ENCODE results near the gene SLC22A17.

Gene SLC22A17

DNA sequence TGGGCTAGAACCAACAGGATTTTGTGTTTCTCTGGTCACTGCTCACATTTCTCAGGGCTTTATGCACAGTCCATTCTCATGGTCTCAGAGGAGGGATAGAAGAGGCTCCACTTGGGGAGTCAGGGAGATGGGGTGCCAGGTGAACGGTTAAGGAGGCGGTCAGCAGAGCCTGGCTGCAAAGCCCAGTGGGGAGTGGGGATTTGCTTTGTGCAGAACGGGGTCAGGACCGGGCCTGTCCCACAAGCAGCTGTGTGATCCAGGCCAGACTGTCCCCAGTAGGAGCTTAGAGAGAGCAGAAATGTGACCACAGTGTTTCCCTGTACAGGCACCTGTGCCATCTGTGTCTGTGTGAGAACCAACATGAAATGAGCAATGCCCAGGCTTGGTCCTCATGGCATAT lies 28.3 kb upstream of the SLC22A17 start:
- no peak for DNase-seq

DNA sequence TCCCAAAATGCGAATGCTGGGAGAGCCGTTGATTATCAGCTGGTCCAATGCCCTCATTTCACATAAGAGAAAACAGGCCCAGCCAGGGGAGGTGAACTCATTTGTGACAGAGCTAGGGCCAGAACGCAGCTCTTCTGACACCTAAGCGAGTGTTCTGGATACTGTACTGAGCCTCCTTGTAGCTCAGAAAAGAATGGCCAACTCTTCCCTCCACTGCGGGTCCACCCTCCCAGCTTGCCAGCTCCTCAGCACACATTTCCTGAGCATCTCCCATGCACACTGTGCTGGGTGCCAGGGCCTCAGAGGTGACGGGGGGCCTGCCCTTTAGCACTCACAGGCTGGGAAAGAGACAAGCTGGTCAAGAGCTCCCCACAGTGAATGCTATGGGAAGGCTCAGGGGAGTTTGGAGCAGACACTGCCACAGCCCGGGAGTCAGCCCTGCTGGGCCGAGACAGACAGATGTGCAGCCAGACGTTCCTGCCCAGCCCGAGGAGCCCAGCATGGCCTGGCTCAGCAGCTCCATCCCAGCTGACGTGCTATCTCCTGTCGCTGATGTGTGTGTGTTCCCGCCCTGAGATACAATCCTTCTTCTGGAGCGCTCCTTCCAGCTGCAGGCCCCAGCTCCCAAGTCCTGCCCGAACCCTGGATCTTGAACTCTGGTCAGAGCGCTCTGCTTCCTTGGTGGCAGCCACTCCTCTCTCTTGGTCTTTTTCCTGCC lies 27.7 kb upstream of the SLC22A17 start:
- DNase-seq: no peak

DNA sequence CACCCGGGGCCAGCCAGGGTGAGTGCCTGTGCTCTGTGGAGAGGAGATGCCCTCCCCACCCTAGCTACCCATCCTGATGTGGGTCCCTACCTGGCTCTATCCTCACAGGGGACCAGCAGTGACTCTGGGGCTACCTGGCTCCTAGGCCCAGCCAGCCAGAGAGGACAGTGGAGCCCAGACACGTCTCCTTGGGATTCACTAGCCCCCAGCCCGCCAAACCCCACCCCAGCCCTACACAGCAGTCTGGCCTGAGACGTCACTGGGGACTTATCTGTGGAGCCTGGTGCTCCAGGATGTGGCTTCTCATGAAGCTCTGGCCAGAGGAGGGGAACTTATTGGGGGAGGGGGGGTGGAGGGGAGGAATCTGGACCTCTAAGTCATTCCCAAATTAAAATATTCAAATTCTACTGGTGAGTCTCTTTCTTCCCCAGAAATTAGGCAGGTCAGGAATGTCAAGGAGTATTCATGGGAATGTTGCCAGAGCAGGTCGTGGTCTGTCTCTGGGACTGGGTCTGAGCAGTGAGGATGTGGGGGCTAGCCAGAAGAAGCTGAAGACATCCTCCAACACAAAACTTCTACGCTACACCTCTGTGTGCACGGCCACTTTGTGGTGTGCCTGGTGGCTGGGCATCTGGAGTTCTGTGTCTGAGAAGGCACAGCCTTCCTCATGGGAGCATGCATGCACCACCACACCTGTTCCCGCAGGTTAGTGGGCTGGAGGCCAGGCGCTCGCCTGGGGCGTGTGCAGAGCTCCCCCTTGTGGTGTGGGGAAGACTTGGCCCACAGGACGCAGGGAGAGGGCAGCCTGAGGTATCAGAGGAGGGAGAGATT lies 26.9 kb upstream of the SLC22A17 start:
- DNase-seq: peak; percentile 4 to 41

DNA sequence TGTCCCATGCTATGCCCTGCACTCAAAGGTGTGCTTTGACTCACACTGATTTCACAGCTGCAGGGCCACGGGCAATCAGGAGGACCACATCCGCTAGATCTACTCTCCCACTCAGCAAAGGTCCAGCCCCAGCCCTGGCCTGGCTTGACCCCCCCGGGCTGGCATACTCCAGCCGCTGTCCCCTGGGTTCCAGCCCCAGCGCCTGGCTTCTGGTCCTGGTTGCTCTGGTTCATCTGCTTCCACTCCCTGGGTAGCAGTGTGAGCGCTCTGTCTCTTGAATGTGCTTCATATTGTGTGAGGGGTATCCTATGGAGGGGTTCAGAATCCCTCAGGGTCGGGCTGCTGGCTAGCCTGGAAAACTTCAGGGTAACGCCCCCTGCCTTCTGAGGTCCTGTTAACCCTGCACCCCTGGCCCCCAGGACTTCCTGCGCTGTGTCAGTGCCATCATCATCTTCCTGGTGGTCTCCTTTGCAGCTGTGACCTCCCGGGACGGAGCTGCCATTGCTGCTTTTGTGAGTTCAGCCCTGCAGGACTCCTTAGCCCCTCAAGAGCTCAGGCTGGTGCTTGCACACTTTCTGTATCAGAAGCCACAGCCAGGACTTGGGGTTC lies 26.0 kb upstream of the SLC22A17 start:
- no peak for DNase-seq

- DNase-seq: no peak
These were observed 25.2 kb upstream of the SLC22A17 start for GRCh38 chr14:23377573-23378563.

DNA sequence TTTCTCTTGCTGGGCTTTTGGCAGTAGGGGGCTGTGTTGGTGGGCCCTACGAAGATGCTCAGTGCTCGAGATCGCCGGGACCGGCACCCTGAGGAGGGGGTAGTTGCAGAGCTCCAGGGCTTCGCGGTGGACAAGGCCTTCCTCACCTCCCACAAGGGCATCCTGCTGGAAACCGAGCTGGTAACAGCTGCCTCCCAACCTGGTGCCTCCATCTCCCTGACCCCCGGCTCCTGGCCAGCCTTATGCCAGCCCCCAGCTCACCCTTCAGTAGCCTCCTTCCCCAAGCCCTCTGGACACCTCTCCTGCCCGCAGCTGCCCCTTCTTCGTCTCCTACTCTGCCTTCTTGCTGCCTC lies 24.5 kb upstream of the SLC22A17 start:
- DNase-seq: no peak

DNA sequence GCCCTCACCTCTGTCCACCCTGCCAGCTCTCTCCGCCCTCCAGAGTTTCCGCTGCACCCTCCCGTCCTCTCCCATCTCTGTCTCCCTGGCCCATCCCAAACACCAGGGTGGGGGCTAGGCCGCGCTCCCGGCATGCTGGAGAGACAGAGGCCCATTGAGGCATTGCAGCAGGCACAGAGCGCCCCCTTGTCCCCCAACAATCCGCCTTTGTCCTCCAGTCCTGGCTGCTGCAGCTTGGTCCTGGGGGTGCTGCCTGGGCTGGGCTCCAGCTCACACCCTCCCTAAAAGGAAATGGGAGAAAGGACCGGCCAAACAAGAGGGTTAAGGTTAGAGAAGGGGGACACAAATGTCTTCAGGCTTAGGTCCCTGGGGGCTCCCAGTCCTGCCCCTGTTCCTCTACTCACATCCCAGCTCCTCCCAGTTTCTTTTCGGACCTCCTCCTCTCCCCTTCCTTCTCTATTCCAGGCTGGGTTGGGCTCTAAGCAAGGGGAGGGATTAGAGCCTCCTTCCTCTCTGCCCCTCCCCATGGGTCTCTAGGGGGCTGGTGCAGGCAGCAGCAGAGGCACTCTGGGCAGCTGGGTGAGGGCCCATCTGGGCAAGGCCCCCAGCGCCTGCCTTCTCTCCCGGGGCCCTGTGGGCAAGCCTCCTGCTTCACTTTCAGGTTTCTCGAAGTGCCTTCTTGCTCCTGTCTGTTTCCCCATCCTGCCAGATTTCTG lies 24.0 kb upstream of the SLC22A17 start, which contains the start of gene CMTM5:
TSS of gene CMTM5 (plus strand) at position 565 of the 716 bp plus-strand sequence. CDS start 206 bp downstream, outside the sequence.
- no peak for DNase-seq

DNA sequence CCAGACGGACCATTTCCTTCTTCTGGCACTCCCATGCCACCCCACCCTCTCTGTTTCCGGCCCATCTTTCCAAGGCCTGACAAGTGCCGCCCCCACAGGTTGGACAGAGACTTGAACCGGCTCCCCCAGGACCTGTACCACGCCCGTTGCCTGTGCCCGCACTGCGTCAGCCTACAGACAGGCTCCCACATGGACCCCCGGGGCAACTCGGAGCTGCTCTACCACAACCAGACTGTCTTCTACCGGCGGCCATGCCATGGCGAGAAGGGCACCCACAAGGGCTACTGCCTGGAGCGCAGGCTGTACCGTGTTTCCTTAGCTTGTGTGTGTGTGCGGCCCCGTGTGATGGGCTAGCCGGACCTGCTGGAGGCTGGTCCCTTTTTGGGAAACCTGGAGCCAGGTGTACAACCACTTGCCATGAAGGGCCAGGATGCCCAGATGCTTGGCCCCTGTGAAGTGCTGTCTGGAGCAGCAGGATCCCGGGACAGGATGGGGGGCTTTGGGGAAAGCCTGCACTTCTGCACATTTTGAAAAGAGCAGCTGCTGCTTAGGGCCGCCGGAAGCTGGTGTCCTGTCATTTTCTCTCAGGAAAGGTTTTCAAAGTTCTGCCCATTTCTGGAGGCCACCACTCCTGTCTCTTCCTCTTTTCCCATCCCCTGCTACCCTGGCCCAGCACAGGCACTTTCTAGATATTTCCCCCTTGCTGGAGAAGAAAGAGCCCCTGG lies 23.0 kb upstream of the SLC22A17 start:
- no peak for DNase-seq

- no peak for DNase-seq
These were observed 20.4 kb upstream of the SLC22A17 start for GRCh38 chr14:23373041-23373440.

- no peak for DNase-seq
These were observed 19.8 kb upstream of the SLC22A17 start, which contains the start of gene IL25 for GRCh38 chr14:23372509-23372908. TSS of gene IL25 (plus strand) at chr14:23372809.

DNA sequence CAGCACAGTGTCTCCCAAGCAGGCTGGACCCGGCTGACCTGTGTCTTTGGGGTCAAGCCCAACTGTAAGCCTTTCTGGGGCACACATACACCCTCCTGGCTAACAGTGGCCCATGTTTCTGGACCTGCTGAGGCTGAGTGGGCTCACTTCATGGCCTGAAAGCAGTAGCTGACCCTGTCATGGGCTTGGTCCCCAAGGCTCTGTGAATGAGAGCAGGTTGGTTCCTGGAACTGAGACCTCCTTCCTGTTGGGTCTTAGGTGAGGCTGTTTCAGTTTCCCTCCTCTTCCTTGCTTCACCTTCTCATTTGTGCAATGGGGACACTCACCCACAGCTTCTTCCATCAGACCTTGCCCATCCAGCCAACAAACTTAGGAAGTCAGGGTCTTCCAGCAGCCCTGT lies 19.2 kb upstream of the SLC22A17 start:
- no peak for DNase-seq

GRCh38 chr14:23370221-23370620 lies 17.5 kb upstream of the SLC22A17 start:
- no peak for DNase-seq

DNA sequence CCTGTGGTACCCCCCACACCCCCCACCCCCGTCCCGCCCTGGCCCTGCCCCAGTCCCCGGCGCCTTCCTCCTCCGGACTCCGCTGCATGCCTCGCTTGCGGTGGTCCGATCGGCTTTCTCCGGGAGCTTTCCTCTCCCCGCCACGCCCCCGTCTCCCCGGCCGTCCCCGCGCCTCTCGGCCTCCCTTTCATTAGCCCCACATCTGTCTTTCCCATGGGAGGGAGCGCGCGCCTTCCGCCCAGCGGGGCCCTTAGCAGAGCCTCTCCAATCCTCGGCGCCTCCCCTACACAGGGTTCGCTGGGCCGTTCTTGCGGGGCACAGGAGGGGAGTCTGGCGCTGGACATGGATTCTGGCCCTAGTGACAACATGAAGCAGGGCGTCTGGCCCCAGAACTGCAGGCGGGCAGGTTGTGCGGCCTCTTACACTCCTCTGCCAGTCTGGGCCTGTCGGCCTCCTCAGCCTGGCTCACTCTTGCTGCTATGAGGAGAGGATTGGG lies 13.8 kb upstream of the SLC22A17 start:
- DNase-seq: peak; percentile 27 to 67

- DNase-seq: peak; percentile 25 to 67
These were observed 13.2 kb upstream of the SLC22A17 start for GRCh38 chr14:23365732-23366425.

DNA sequence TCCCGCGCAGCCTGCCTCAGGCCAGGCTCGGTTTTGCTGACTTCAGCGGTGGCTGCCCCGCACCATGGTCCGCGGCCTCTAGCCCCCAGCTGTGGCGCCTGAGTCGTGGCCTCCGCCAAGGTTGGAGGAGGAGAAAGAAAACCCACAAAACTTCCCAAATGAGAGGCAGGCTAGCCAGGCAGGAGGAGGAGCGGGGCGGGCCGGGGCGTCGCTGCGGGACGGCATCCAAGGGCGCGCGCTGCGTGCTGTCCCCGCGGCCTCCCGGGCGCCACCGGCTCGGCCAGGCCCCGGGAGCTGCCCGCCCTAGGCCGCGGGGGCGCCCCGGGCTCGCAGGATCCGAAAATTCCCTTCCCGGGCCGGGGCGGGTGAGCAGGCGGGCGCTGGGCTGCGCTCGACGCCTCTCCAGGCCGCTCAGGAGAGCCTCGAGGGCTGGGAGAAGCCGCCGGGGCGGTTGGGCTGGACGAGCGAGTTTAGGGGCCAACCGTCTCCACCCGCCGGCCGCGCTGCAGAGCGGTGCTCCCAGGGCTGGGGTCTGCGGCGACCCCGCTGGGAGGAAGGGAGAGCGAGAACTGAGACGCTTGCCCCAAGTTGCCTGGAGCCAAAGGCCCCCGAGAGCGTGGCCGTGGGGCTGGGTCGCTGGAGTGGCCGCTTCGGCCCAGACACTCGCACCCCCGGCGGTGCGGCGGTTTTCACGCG lies 12.5 kb upstream of the SLC22A17 start, which contains the start of gene EFS:
TSS of gene EFS (minus strand) at position 137 of the 696 bp plus-strand sequence. CDS start 147 bp downstream, outside the sequence.
- DNase-seq: no peak

DNA sequence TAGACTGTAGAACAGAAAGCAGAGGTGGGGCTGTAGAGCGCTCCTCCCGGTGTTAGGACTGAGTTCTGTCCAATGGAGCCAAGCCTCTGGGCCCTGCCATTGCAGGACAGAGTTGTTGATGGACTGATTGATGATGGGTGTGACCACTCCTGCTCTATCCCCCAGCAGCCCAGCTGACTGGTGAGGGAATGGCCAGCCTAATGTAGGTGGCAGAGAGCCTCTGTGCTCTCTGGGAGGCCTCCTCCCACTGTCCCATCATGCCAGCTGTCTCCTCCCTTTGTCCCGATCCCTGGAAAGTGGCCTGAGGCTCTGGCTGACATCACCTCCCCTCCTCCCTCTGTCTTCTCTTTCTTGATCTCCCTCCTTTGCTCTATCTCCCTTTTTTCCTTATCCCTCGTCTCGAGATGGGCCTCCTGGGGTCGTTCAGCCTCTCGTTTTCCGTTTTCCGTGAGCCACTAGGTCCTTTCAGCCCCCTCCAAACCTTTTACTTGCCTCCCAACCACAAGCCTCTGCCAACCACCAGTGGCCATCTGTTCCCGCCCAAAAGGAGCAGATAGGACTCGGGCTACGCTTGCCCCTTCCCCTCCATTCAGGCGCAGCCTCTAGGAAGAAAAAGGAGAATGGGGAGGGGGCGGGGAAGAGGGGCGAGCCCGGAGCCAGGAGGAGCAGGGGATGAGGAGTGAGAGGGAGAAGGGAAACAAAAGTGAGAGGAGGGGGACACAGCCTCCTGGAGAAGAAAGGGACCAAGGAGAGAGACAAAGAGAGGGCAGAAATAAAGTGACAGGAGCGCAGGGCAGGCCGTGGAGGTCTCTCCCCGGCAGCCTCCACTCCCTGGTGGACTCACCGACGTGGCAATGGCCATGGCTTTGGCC lies 11.7 kb upstream of the SLC22A17 start:
- DNase-seq: peak in 1 of 2 experiments; percentile 61

DNA sequence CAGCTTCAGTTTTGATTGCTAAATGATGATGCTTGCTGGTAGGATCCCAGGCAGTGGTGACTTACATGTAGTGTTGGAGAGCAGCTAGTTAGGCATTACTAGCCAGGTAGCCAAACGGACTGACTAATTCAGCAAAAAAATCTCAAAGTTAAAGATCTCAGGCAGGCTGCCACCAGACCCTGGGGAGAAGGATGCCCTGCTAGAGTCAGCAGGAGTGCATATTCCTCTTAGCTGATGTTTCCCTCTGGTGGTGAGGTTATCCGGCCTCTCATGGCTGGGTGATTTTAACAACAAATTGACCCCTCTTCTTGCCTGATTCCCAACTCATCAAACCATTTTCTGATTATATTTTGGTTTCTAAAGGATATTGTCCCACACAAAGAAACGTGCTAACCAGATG lies 9.5 kb upstream of the SLC22A17 start:
- no peak for DNase-seq

DNA sequence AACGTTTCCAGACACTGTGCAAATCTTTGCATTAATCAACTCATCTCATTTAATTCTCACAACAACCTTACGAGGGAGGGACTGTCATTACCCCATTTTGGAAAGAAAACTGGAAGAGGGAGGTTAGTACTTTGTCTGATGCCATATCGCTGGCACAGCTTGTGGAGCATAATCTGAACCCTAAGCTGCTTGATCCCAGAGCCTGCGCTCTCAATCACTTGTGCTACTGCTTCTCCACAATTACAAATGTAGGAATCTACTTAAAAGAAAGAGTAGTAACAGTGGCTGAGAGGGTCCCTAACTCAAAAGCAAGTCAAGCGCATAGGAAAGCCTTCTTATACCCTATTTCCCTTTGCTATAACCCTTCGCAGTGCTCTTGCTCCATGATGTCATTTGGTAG lies 9.1 kb upstream of the SLC22A17 start:
- DNase-seq: no peak

All from NCI-H446 (cell line).